ENCODE data around the gene ATP8A2.

GRCh38 chr13:25503856-25504255 is 132.1 kb downstream of the ATP8A2 start:
- no peak for TF ChIP-seq POLR2AphosphoS5 (IDR thresholded peaks at IDR 0.05; ENCODE audit: borderline replicate concordance, low read depth, low read length)
- TF ChIP-seq EZH2 (IDR thresholded peaks at IDR 0.05), result no peak
